ENCODE results near the gene TMEM38B.
A peak's percentile ranks its signal among the peaks of the same experiment; 100 is the strongest.
"Not testable (repeated sequence)": the region's sequence is repeated elsewhere in the genome, so short reads cannot be mapped to it uniquely, and the experiment has no call there.

The TMEM38B gene

GRCh38 chr9:105683688-105684275 lies 10.6 kb upstream of the TMEM38B start:
- no peak for DNase-seq

- DNase-seq, result no peak
These were observed 7.4 kb upstream of the TMEM38B start for GRCh38 chr9:105686936-105687335.

- DNase-seq, result no peak
These were observed 3.6 kb upstream of the TMEM38B start for GRCh38 chr9:105690742-105691141.

- no peak for DNase-seq
These were observed 729 bp upstream of the TMEM38B start for GRCh38 chr9:105693435-105694189.

- DNase-seq, result peak; percentile 10
These were observed 674 bp downstream of the TMEM38B start for GRCh38 chr9:105694848-105695581.

- no peak for DNase-seq
These were observed 2.0 kb downstream of the TMEM38B start for GRCh38 chr9:105696219-105696793.

- no peak for DNase-seq
These were observed 3.5 kb downstream of the TMEM38B start for GRCh38 chr9:105697871-105698270.

GRCh38 chr9:105698348-105698870 lies 4.1 kb downstream of the TMEM38B start:
- no peak for DNase-seq

GRCh38 chr9:105700668-105701067 lies 6.3 kb downstream of the TMEM38B start:
- no peak for DNase-seq

- no peak for DNase-seq
These were observed 6.8 kb downstream of the TMEM38B start for GRCh38 chr9:105701145-105701544.

- DNase-seq, result no peak
These were observed 7.9 kb downstream of the TMEM38B start for GRCh38 chr9:105702207-105702606.

- DNase-seq, result not testable (repeated sequence)
These were observed 9.3 kb downstream of the TMEM38B start for GRCh38 chr9:105703638-105704037.

GRCh38 chr9:105706156-105706555 lies 11.8 kb downstream of the TMEM38B start:
- no peak for DNase-seq

- DNase-seq, result no peak
These were observed 14.1 kb downstream of the TMEM38B start for GRCh38 chr9:105708405-105708804.

- DNase-seq, result no peak
These were observed 16.3 kb downstream of the TMEM38B start for GRCh38 chr9:105710638-105711037.

- DNase-seq, result no peak
These were observed 17.5 kb downstream of the TMEM38B start for GRCh38 chr9:105711867-105712266.

GRCh38 chr9:105712297-105712696 lies 18.0 kb downstream of the TMEM38B start:
- DNase-seq, result no peak

GRCh38 chr9:105712773-105713172 lies 18.4 kb downstream of the TMEM38B start:
- no peak for DNase-seq

GRCh38 chr9:105713260-105714019 lies 19.1 kb downstream of the TMEM38B start:
- DNase-seq, result no peak

GRCh38 chr9:105714020-105714331 lies 19.6 kb downstream of the TMEM38B start:
- no peak for DNase-seq

GRCh38 chr9:105716146-105716545 lies 21.8 kb downstream of the TMEM38B start:
- DNase-seq, result no peak

- no peak for DNase-seq
These were observed 27.8 kb downstream of the TMEM38B start for GRCh38 chr9:105722099-105722498.

- no peak for DNase-seq
These were observed 31.0 kb downstream of the TMEM38B start for GRCh38 chr9:105725370-105725769.
